Central memory CD8-positive, alpha-beta T cell (primary cell): ENCODE data around the gene TBX1.

Experiments used
- ATAC-seq: fragments of 150-1000 bp; cut with Tn5 transposase; replicated peaks from 2 replicates; pipeline ENCODE4 v1.10.0; 2022; ENCODE audit warnings: mild to moderate bottlenecking, moderate FRiP score, moderate number of reproducible peaks; ENCODE audit not compliant: poor library complexity, severe bottlenecking; ENCODE audit errors: extremely low read depth
- DNase-seq, 2 donors: peaks; one replicate each; pipeline ENCODE4 v3.0.0; 2021; ENCODE audit warnings: low spot score in 2 of 2
- H3K27ac Mint-ChIP-seq: one replicate; pipeline ENCODE4 v1.8.0; 2022; ENCODE audit warnings: low read depth, mild to moderate bottlenecking, moderate library complexity, mixed read lengths
- H3K27me3 Mint-ChIP-seq: one replicate; pipeline ENCODE4 v1.8.0; 2022; ENCODE audit warnings: mixed read lengths
- H3K36me3 Mint-ChIP-seq: one replicate; pipeline ENCODE4 v1.8.0; 2022; ENCODE audit warnings: mild to moderate bottlenecking, moderate library complexity, mixed read lengths; ENCODE audit not compliant: insufficient read depth
- H3K4me1 Mint-ChIP-seq: one replicate; pipeline ENCODE4 v1.8.0; 2022; ENCODE audit warnings: mixed read lengths
- H3K4me3 Mint-ChIP-seq: one replicate; pipeline ENCODE4 v1.8.0; 2022; ENCODE audit warnings: mild to moderate bottlenecking, moderate library complexity, mixed read lengths
- H3K9me3 Mint-ChIP-seq: one replicate; pipeline ENCODE4 v1.8.0; 2022; ENCODE audit warnings: mixed read lengths

TBX1 gene

GRCh38 chr22:19811211-19811621 lies 50.6 kb downstream of the TBX1 start:
- H3K36me3 Mint-ChIP-seq, result peaks cover 1% of the 10 kb centered on the region
- no peak for ATAC-seq
- no peaks in the 10 kb centered on the region for H3K27me3 Mint-ChIP-seq
- DNase-seq, result no peak
- no peak overlapping the region for H3K4me3 Mint-ChIP-seq
- no peaks in the 10 kb centered on the region for H3K9me3 Mint-ChIP-seq
- H3K27ac Mint-ChIP-seq, result no peak overlapping the region
- H3K4me1 Mint-ChIP-seq, result peaks cover 9% of the 10 kb centered on the region

- no peak overlapping the region for H3K27ac Mint-ChIP-seq
- DNase-seq (no peak), ATAC-seq (no peak)
Measured at GRCh38 chr22:19811811-19812771, 51.5 kb downstream of the TBX1 start.

GRCh38 chr22:19812910-19813309 lies 52.3 kb downstream of the TBX1 start:
- no peak for DNase-seq
- ATAC-seq, result no peak
- H3K4me3 Mint-ChIP-seq, result no peak overlapping the region
- peaks cover 9% of the 10 kb centered on the region for H3K4me1 Mint-ChIP-seq
- no peaks in the 10 kb centered on the region for H3K27me3 Mint-ChIP-seq
- H3K9me3 Mint-ChIP-seq, result no peaks in the 10 kb centered on the region
- H3K27ac Mint-ChIP-seq, result no peak overlapping the region
- H3K36me3 Mint-ChIP-seq, result peaks cover 1% of the 10 kb centered on the region

More at GRCh38 chr22:19811811-19812771, 51.5 kb downstream of the TBX1 start:
- Mint-ChIP-seq H3K9me3 (no peaks in the 10 kb centered on the region), H3K4me3 (no peak overlapping the region), H3K27me3 (no peaks in the 10 kb centered on the region), H3K4me1 (peaks cover 9% of the 10 kb centered on the region), H3K36me3 (peaks cover 1% of the 10 kb centered on the region)

GRCh38 chr22:19814428-19814827 lies 53.9 kb downstream of the TBX1 start:
- H3K4me3 Mint-ChIP-seq, result no peak overlapping the region
- H3K36me3 Mint-ChIP-seq, result no peaks in the 10 kb centered on the region
- no peaks in the 10 kb centered on the region for H3K9me3 Mint-ChIP-seq
- no peak for DNase-seq
- ATAC-seq, result no peak
- peaks cover 9% of the 10 kb centered on the region for H3K4me1 Mint-ChIP-seq
- H3K27me3 Mint-ChIP-seq, result no peaks in the 10 kb centered on the region
- H3K27ac Mint-ChIP-seq, result no peak overlapping the region

GRCh38 chr22:19815093-19815822 lies 54.7 kb downstream of the TBX1 start:
- Mint-ChIP-seq H3K36me3 (no peaks in the 10 kb centered on the region), H3K9me3 (no peaks in the 10 kb centered on the region), H3K27me3 (no peaks in the 10 kb centered on the region), H3K4me1 (peaks cover 9% of the 10 kb centered on the region), H3K27ac (no peak overlapping the region), H3K4me3 (no peak overlapping the region)
- ATAC-seq (no peak), DNase-seq (no peak)

GRCh38 chr22:19815823-19816290 lies 55.3 kb downstream of the TBX1 start:
- DNase-seq, result no peak
- H3K4me1 Mint-ChIP-seq, result peaks cover 5% of the 10 kb centered on the region
- no peaks in the 10 kb centered on the region for H3K9me3 Mint-ChIP-seq
- H3K4me3 Mint-ChIP-seq, result no peak overlapping the region
- ATAC-seq, result no peak
- H3K27me3 Mint-ChIP-seq, result no peaks in the 10 kb centered on the region
- H3K36me3 Mint-ChIP-seq, result no peaks in the 10 kb centered on the region
- H3K27ac Mint-ChIP-seq, result no peak overlapping the region

- Mint-ChIP-seq H3K27ac (no peak overlapping the region), H3K36me3 (no peaks in the 10 kb centered on the region)
- ATAC-seq, result no peak
Measured at GRCh38 chr22:19816372-19817119, 56.0 kb downstream of the TBX1 start.

More at GRCh38 chr22:19816372-19817119, 56.0 kb downstream of the TBX1 start:
- Mint-ChIP-seq H3K4me1 (no peaks in the 10 kb centered on the region), H3K9me3 (no peaks in the 10 kb centered on the region), H3K4me3 (no peak overlapping the region), H3K27me3 (no peaks in the 10 kb centered on the region)
- DNase-seq, result no peak
